Measurements from ENCODE around the gene LTBP1. TPM values are rescaled to one million over a fixed set of nuclear protein-coding genes. Genes with fewer than 3 reads are reported as not detected.

Gene LTBP1
- total RNA-seq, 1 donor from 2014 or later = 327 TPM

- Mint-ChIP-seq H3K36me3 (ENCODE audit: low read depth, unreplicated experiment) (peaks cover 5% of the 10 kb centered on the region), H3K4me3 (ENCODE audit: unreplicated experiment) (no peak overlapping the region), H3K4me1 (ENCODE audit: unreplicated experiment) (peaks cover 4% of the 10 kb centered on the region), H3K27ac (ENCODE audit: unreplicated experiment) (no peak overlapping the region), H3K27me3 (ENCODE audit: unreplicated experiment) (peaks cover 3% of the 10 kb centered on the region), H3K9me3 (ENCODE audit: unreplicated experiment) (no peaks in the 10 kb centered on the region)
- TF ChIP-seq CTCF (IDR thresholded peaks at IDR 0.05; ENCODE audit: unreplicated experiment) = no peak
- DNase-seq (ENCODE audit: low spot score) = no peak
Measured at GRCh38 chr2:33158482-33159003, 211.8 kb downstream of the LTBP1 start.

- no peaks in the 10 kb centered on the region for H3K9me3 Mint-ChIP-seq (ENCODE audit: unreplicated experiment)
- peaks cover 4% of the 10 kb centered on the region for H3K4me1 Mint-ChIP-seq (ENCODE audit: unreplicated experiment)
- H3K4me3 Mint-ChIP-seq (ENCODE audit: unreplicated experiment) = no peak overlapping the region
- H3K27ac Mint-ChIP-seq (ENCODE audit: unreplicated experiment) = no peak overlapping the region
- peaks cover 5% of the 10 kb centered on the region for H3K36me3 Mint-ChIP-seq (ENCODE audit: low read depth, unreplicated experiment)
- DNase-seq (ENCODE audit: low spot score) = no peak
- no peak for TF ChIP-seq CTCF (IDR thresholded peaks at IDR 0.05; ENCODE audit: unreplicated experiment)
- H3K27me3 Mint-ChIP-seq (ENCODE audit: unreplicated experiment) = no peaks in the 10 kb centered on the region
Measured at GRCh38 chr2:33160191-33160590, 213.4 kb downstream of the LTBP1 start.

GRCh38 chr2:33166287-33166881, 219.6 kb downstream of the LTBP1 start:
- no peak for TF ChIP-seq CTCF (IDR thresholded peaks at IDR 0.05; ENCODE audit: unreplicated experiment)
- Mint-ChIP-seq H3K4me1 (ENCODE audit: unreplicated experiment) (peaks cover 3% of the 10 kb centered on the region), H3K9me3 (ENCODE audit: unreplicated experiment) (no peaks in the 10 kb centered on the region), H3K4me3 (ENCODE audit: unreplicated experiment) (no peak overlapping the region), H3K27ac (ENCODE audit: unreplicated experiment) (no peak overlapping the region), H3K27me3 (ENCODE audit: unreplicated experiment) (peaks cover 2% of the 10 kb centered on the region), H3K36me3 (ENCODE audit: low read depth, unreplicated experiment) (peaks cover 15% of the 10 kb centered on the region)
- no peak for DNase-seq (ENCODE audit: low spot score)

- H3K27ac Mint-ChIP-seq (ENCODE audit: unreplicated experiment) = peak overlapping the region; percentile 8
- H3K36me3 Mint-ChIP-seq (ENCODE audit: low read depth, unreplicated experiment) = peaks cover 15% of the 10 kb centered on the region
- H3K9me3 Mint-ChIP-seq (ENCODE audit: unreplicated experiment) = no peaks in the 10 kb centered on the region
- peaks cover 3% of the 10 kb centered on the region for H3K4me1 Mint-ChIP-seq (ENCODE audit: unreplicated experiment)
- peaks cover 2% of the 10 kb centered on the region for H3K27me3 Mint-ChIP-seq (ENCODE audit: unreplicated experiment)
- no peak for TF ChIP-seq CTCF (IDR thresholded peaks at IDR 0.05; ENCODE audit: unreplicated experiment)
- no peak for DNase-seq (ENCODE audit: low spot score)
- no peak overlapping the region for H3K4me3 Mint-ChIP-seq (ENCODE audit: unreplicated experiment)
Measured at GRCh38 chr2:33167622-33168245, 221.0 kb downstream of the LTBP1 start.

GRCh38 chr2:33168425-33168824, 221.7 kb downstream of the LTBP1 start:
- H3K9me3 Mint-ChIP-seq (ENCODE audit: unreplicated experiment) = no peaks in the 10 kb centered on the region
- H3K36me3 Mint-ChIP-seq (ENCODE audit: low read depth, unreplicated experiment) = peaks cover 11% of the 10 kb centered on the region
- H3K4me3 Mint-ChIP-seq (ENCODE audit: unreplicated experiment) = no peak overlapping the region
- no peak overlapping the region for H3K27ac Mint-ChIP-seq (ENCODE audit: unreplicated experiment)
- TF ChIP-seq CTCF (IDR thresholded peaks at IDR 0.05; ENCODE audit: unreplicated experiment) = no peak
- no peak for DNase-seq (ENCODE audit: low spot score)
- peaks cover 3% of the 10 kb centered on the region for H3K4me1 Mint-ChIP-seq (ENCODE audit: unreplicated experiment)
- H3K27me3 Mint-ChIP-seq (ENCODE audit: unreplicated experiment) = peaks cover 2% of the 10 kb centered on the region
